K562 (cell line): ENCODE data around the gene RPS4Y1. TPM values are rescaled to one million over a fixed set of nuclear protein-coding genes. Genes with fewer than 3 reads are reported as not detected.

Source experiments
- ATAC-seq: fragments of 200-7000 bp; cut with Tn5 transposase; 3 replicates; pipeline ENCODE4 v1.9.1; 2020; ENCODE audit warnings: moderate library complexity
- BruUV-seq: library from RNA; stranded (reverse); fragments of 400-500 nt; replicated peaks from 2 replicates; lab custom pipeline; 2021; lab: Mats Ljungman, UMichigan
- CTCF ChIA-PET: fragments of 300-600 bp; formaldehyde crosslinking; extraction: SDS; loops from one replicate; lab custom pipeline; 2021; ENCODE audit warnings: low intra/inter-chr PET ratio; lab: Yijun Ruan, JAX
- POLR2A ChIA-PET: fragments of 300-600, 350-650 bp; sonication (Branson Sonifier 250); formaldehyde crosslinking; extraction: SDS; loops from one replicate; lab custom pipeline; 2021; ENCODE audit warnings: antibody characterized with exemption, inconsistent platforms; lab: Yijun Ruan, JAX
- DNase-seq, 4 experiments: peaks; one replicate each; pipeline versions ENCODE4 v3.0.0 to v3.0.0-alpha.2; 2011 to 2018; ENCODE audit warnings: low spot score in 3 of 4, mixed read lengths in 3 of 4; ENCODE audit errors: extremely low read depth in 1 of 4
- FAIRE-seq: peaks from 2 replicates; lab custom pipeline; 2011; peaks lifted over from hg19 to GRCh38; lab: Jason Lieb, UNC
- H2AFZ ChIP-seq: 2 replicates; pipeline ENCODE4 v1.6.0; 2011; ENCODE audit warnings: low read depth, low read length, control low read depth, inconsistent platforms
- H3K27ac ChIP-seq: fragments of 200-600 bp; 3 replicates; pipeline ENCODE4 v1.8.0; 2011; ENCODE audit warnings: low read depth, mild to moderate bottlenecking, control low read depth, inconsistent platforms, low read length, moderate library complexity, mixed read lengths; ENCODE audit errors: extremely low read depth
- H3K27me3 ChIP-seq, 2 experiments: fragments of 300-600 bp in 1 of 2; 2 replicates in 1 of 2; 3 replicates in 1 of 2; pipeline versions ENCODE4 v1.6.0 to v1.8.0; 2011; ENCODE audit warnings: inconsistent platforms in 2 of 2, low read length in 2 of 2, mild to moderate bottlenecking in 1 of 2, mixed read lengths in 1 of 2, moderate library complexity in 1 of 2; ENCODE audit not compliant: control insufficient read depth in 2 of 2, insufficient read depth in 2 of 2
- H3K36me3 ChIP-seq: fragments of 300-600 bp; 3 replicates; pipeline ENCODE4 v1.8.0; 2011; ENCODE audit warnings: mild to moderate bottlenecking, low read length, inconsistent platforms; ENCODE audit not compliant: control insufficient read depth, insufficient read depth
- H3K4me1 ChIP-seq, 2 experiments: fragments of 200-600 bp in 1 of 2; replicated peaks in 1 of 2; 2 replicates in 1 of 2; 3 replicates in 1 of 2; pipeline versions ENCODE4 v1.5.1 to v1.8.0; 2011; ENCODE audit warnings: inconsistent platforms in 2 of 2, low read length in 2 of 2, mild to moderate bottlenecking in 1 of 2, mixed read lengths in 1 of 2, moderate library complexity in 1 of 2; ENCODE audit not compliant: control insufficient read depth in 2 of 2, insufficient read depth in 2 of 2
- H3K4me2 ChIP-seq: 2 replicates; pipeline ENCODE4 v1.6.1; 2011; ENCODE audit warnings: low read length, control low read depth, inconsistent platforms, mixed read lengths; ENCODE audit not compliant: insufficient read depth
- H3K4me3 ChIP-seq: fragments of 200-600 bp; sonication (generic), shearing (Covaris generic); 2 replicates; pipeline ENCODE4 v1.5.1; 2016; ENCODE audit warnings: control low read depth, inconsistent platforms
- H3K79me2 ChIP-seq: fragments of 200-600 bp; 3 replicates; pipeline ENCODE4 v1.8.0; 2011; ENCODE audit warnings: low read length, inconsistent platforms; ENCODE audit not compliant: control insufficient read depth, insufficient read depth
- H3K9ac ChIP-seq, 2 experiments: 2 replicates each; pipeline versions ENCODE4 v1.6.0 to v1.6.1; 2011; ENCODE audit warnings: low read depth in 2 of 2, low read length in 2 of 2, control low read depth in 1 of 2, inconsistent platforms in 1 of 2, mild to moderate bottlenecking in 1 of 2, mixed read lengths in 1 of 2; ENCODE audit not compliant: insufficient read depth in 1 of 2
- H3K9me1 ChIP-seq: one replicate; pipeline ENCODE4 v1.6.0; 2011; ENCODE audit warnings: inconsistent platforms, mild to moderate bottlenecking, low read length, moderate library complexity; ENCODE audit not compliant: control insufficient read depth, insufficient read depth
- H3K9me3 ChIP-seq: replicated peaks from 2 replicates; pipeline ENCODE4 v1.5.1; 2011; ENCODE audit warnings: low read depth, low read length, inconsistent platforms; ENCODE audit not compliant: control insufficient read depth, insufficient read depth
- H4K20me1 ChIP-seq: replicated peaks from 2 replicates; pipeline ENCODE4 v1.6.1; 2011; ENCODE audit warnings: low read length, inconsistent platforms, mixed read lengths; ENCODE audit not compliant: control insufficient read depth, insufficient read depth
- BMI1 ChIP-seq: fragments of 150-350 bp; IDR thresholded peaks from 2 replicates; pipeline ENCODE4 v1.6.1; 2014; ENCODE audit warnings: low read length
- CBX3 ChIP-seq, 2 experiments: IDR thresholded peaks; 1 replicate in 1 of 2; 2 replicates in 1 of 2; pipeline ENCODE4 v1.6.1; 2012; ENCODE audit warnings: inconsistent platforms in 2 of 2, low read length in 2 of 2, borderline replicate concordance in 1 of 2, control low read depth in 1 of 2
- DDX20 ChIP-seq: fragments of 450-650 bp; IDR thresholded peaks from 2 replicates; pipeline ENCODE4 v1.6.1; 2016; ENCODE audit warnings: missing genetic modification characterization, low read depth, mild to moderate bottlenecking, missing compliant biosample characterization, moderate library complexity
- E2F4 ChIP-seq: sonication (generic); formaldehyde crosslinking; IDR thresholded peaks from 2 replicates; pipeline ENCODE4 v1.8.0; 2022; ENCODE audit warnings: mild to moderate bottlenecking, low read depth, missing genetic modification reagents
- FOXA1 ChIP-seq: fragments of 450-650 bp; IDR thresholded peaks from 2 replicates; pipeline ENCODE4 v1.6.1; 2016; ENCODE audit warnings: mild to moderate bottlenecking, borderline replicate concordance
- MAFK ChIP-seq: IDR thresholded peaks from 2 replicates; pipeline ENCODE4 v1.6.1; 2011; ENCODE audit warnings: low read length, improper control_type of control experiment
- PML ChIP-seq: IDR thresholded peaks from 2 replicates; pipeline ENCODE4 v1.6.1; 2012; ENCODE audit warnings: low read length, inconsistent platforms
- SRSF9 ChIP-seq: fragments of 200-400 bp; formaldehyde crosslinking; IDR thresholded peaks from 2 replicates; pipeline ENCODE4 v1.6.1; 2017; ENCODE audit warnings: low read depth, low read length, borderline replicate concordance
- XRCC3 ChIP-seq: fragments of 450-650 bp; IDR thresholded peaks from 2 replicates; pipeline ENCODE4 v1.6.1; 2017; ENCODE audit warnings: mild to moderate bottlenecking, moderate library complexity
- ZBED1 ChIP-seq: IDR thresholded peaks from 2 replicates; pipeline ENCODE4 v1.6.1; 2014
- ZBTB43 ChIP-seq: sonication (generic); formaldehyde crosslinking; IDR thresholded peaks from 2 replicates; pipeline ENCODE4 v1.8.0; 2023; ENCODE audit warnings: mild to moderate bottlenecking, missing genetic modification reagents
- ZBTB7A ChIP-seq: IDR thresholded peaks from 2 replicates; pipeline ENCODE4 v1.6.1; 2011; ENCODE audit warnings: low read depth, mild to moderate bottlenecking, low read length, moderate library complexity, borderline replicate concordance; ENCODE audit not compliant: control insufficient read depth
- ZNF134 ChIP-seq: fragments of 250-450 bp; sonication (Bioruptor Pico); conservative IDR thresholded peaks from 2 replicates; pipeline ENCODE4 v1.4.0; 2020
- ZNF212 ChIP-seq: fragments of 450-650 bp; formaldehyde crosslinking; IDR thresholded peaks from 2 replicates; pipeline ENCODE4 v1.4.0; 2020; ENCODE audit warnings: mild to moderate bottlenecking
- WGBS: fragments of 100-300 bp; shearing (Covaris generic); methylation state at CpG from one replicate; pipeline ENCODE4 v1.1.6; 2016; ENCODE audit warnings: low coverage, mixed read lengths; ENCODE audit not compliant: insufficient coverage; ENCODE audit errors: missing lambda C conversion rate; 5-methylcytosine and 5-hydroxymethylcytosine counted together
- in situ Hi-C: fragments of 300-500 bp; cut with MboI; formaldehyde crosslinking; loops from 4 replicates; pipeline ENCODE4 v1.15.0; 2018; ENCODE audit warnings: inconsistent platforms, mixed read lengths
- intact Hi-C: fragments of 100-400 bp; cut with micrococcal nuclease; formaldehyde crosslinking; loops from 2 replicates; pipeline ENCODE4 v1.14.2; 2022
- polyA plus RNA-seq, 8 experiments: library from polyadenylated mRNA; depleted of rRNA in 4 of 8; stranded (reverse) in 5 of 8; unstranded in 3 of 8; fragments of >200 nt; fragmentation: Nextera tagmentation in 2 of 8; fragmentation: Illumina TruSeq in 1 of 8; extraction: Ambion mirVana in 2 of 8; extraction: Trizol in 1 of 8; gene quantifications; 2 replicates each; pipeline versions ENCODE4 v1.2.1 to v1.2.3, GENCODE V29; 2011 to 2014; ENCODE audit warnings: inconsistent platforms in 1 of 8, missing spikeins in 1 of 8
- total RNA-seq, 7 experiments: library from RNA; depleted of rRNA in 6 of 7; stranded (reverse); fragments of >200 nt in 6 of 7; fragmentation: Illumina TruSeq in 2 of 7; extraction: Trizol in 2 of 7; gene quantifications; 2 replicates each; pipeline versions ENCODE4 v1.2.1 to v1.2.3, GENCODE V29; 2011 to 2021; ENCODE audit warnings: low replicate concordance in 1 of 7
- TF ChIP-seq, protein P1 (sequence below): fragments of 250-450 bp; sonication (Bioruptor Pico); IDR thresholded peaks from 2 replicates; pipeline ENCODE4 v1.5.0; 2021; ENCODE audit warnings: mild to moderate bottlenecking, moderate library complexity

Gene RPS4Y1
- total and polyA plus RNA-seq, 9 of the 15 experiments (the other 6 are each of a cell fraction or from before 2014, with no cell fraction given): 0.40 TPM; not detected in 8

DNA sequence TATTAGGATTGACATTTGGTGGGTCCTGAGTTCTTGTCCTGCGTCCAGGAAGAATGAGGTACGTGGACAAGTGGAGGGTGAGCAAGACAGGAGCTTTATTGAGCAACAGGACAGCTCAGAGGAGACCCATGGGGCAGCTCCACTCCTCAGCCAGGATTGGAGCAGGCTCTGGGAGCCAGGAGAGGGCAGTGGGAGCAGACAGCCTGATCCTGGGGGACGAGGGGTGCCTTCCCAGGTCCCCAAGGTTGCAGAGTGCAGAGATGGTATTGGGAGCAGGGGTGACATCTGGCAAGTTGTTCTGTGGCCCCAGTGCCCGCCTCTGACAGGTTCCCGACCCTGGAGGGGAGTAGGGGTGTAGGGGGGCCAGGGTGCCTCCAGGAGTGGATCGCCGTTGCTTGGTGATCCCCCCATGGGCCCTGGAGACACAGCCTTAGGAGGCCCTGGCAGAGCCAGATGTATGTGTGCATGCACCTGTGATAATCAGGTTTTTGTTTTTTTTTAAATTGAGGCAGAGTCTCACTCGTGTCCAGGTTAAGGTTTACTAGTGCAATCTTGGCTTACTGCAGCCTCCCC is 26.7 kb downstream of the RPS4Y1 start:
- TF ChIP-seq XRCC3: no peak
- TF ChIP-seq E2F4 (CRISPR knock-in tag): no peak
- TF ChIP-seq ZBTB7A: no peak
- no peak for TF ChIP-seq CBX3 (IDR thresholded peaks at IDR 0.05; ENCODE audit: borderline replicate concordance in 1 of 2, low read length in 2 of 2)
- no peak for TF ChIP-seq ZBTB43 (CRISPR knock-in tag)
- no peak for TF ChIP-seq ZNF134 (CRISPR knock-in tag)
- TF ChIP-seq ZBED1: no peak
- no peak for TF ChIP-seq BMI1
- no peak for TF ChIP-seq FOXA1
- TF ChIP-seq, protein P1, sequence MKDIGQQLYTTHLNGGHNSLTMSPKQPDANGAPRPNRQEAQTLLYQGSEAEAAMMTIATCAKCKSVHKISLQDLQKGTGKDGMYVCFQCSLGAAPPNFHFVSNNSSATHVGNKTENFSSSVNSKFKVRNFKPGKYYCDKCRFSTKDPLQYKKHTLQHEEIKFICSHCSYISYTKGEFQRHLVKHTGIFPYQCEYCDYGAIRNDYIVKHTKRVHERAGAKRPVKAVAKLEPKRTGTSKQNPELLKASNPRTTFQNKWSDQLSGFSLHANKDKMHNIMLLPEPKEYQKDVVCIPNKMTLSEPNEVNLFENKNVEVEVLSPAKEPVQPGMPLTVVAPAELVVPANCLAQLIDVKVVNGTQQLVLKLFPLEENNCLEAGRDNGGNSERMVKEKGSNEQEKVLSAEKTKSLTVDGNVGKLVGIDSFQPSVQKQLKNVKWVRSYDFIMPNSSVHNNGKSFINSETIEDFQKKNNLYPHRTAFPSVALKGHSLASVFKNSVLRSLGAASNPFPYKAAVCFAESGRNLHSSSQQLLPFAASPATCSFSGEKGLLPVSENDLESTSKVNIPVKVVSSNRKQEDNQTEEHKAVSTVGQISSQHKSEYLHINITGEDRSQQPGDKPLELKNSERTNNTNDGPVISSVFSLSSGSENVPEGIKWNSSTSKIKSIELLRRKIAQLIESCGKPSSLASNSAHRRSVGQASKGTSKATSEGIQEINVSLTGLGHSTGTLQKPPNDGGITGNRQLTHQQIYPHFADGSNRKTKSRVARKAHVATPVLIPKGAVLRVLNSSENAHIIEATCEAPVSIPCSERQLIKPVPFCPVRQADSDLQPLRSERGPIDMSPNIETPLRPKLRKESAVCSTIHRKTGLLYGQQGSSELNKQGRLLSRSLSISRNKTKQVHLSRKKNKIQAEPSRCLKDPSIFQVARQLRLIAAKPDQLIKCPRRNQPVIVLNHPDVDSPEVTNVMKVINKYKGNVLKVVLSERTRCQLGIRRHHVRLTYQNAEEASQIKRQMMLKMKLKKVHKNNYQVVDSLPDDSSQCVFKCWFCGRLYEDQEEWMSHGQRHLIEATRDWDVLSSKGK (CRISPR knock-in tag): no peak
- TF ChIP-seq ZNF212 (CRISPR knock-in tag): no peak
- no peak for TF ChIP-seq SRSF9
- TF ChIP-seq PML: no peak
- TF ChIP-seq MAFK: no peak
- TF ChIP-seq DDX20 (tag): no peak

More for the DNA sequence above, 26.7 kb downstream of the RPS4Y1 start:
- in situ Hi-C loops: no loop called here
- Histone ChIP-seq H3K79me2 (no peaks in the 10 kb centered on the region), H3K9me3 (no peaks in the 10 kb centered on the region), H3K9ac (no peak overlapping the region), H2AFZ (no peak overlapping the region), H3K9me1 (no peaks in the 10 kb centered on the region), H3K36me3 (no peaks in the 10 kb centered on the region), H4K20me1 (no peaks in the 10 kb centered on the region), H3K27ac (no peak overlapping the region), H3K4me2 (no peak overlapping the region), H3K4me3 (no peak overlapping the region), H3K27me3 (no peaks in the 10 kb centered on the region), H3K4me1 (no peaks in the 10 kb centered on the region)
- ChIA-PET CTCF (no interaction called here), POLR2A (no interaction called here)
- intact Hi-C loops: no loop called here
- ATAC-seq: no peak
- no peak for FAIRE-seq
- DNase-seq: no peak
- BruUV-seq: no TSS peak
- WGBS: no CpG with 5 or more reads among the region's 8 CpGs
